ENCODE measurements around the gene AGBL5.

DNA sequence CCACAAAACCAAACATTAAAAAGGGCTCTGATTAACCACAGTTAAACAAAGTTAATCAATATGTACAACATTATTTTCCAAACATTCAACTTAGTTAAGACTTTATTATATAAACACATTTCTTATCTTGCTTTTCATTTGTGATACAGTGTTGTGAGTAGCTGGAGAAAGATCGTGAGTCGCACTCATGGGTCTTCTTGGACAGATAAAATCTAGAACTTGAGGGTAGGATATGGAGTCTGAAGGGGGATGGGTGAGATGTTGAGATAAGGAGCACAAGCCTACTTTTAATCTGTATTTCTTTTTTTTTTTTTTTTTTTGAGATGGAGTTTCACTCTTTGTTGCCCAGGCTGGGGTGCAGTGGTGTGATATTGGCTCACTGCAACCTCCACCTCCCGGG lies 41.3 kb upstream of the AGBL5 start:
- TF ChIP-seq, protein P1, sequence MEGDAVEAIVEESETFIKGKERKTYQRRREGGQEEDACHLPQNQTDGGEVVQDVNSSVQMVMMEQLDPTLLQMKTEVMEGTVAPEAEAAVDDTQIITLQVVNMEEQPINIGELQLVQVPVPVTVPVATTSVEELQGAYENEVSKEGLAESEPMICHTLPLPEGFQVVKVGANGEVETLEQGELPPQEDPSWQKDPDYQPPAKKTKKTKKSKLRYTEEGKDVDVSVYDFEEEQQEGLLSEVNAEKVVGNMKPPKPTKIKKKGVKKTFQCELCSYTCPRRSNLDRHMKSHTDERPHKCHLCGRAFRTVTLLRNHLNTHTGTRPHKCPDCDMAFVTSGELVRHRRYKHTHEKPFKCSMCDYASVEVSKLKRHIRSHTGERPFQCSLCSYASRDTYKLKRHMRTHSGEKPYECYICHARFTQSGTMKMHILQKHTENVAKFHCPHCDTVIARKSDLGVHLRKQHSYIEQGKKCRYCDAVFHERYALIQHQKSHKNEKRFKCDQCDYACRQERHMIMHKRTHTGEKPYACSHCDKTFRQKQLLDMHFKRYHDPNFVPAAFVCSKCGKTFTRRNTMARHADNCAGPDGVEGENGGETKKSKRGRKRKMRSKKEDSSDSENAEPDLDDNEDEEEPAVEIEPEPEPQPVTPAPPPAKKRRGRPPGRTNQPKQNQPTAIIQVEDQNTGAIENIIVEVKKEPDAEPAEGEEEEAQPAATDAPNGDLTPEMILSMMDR (IDR thresholded peaks at IDR 0.05 in 8 of 11, conservative IDR thresholded peaks at IDR 0.05 in 3 of 11), result no peak
- TF ChIP-seq POLR2AphosphoS5 (IDR thresholded peaks at IDR 0.05), result no peak

Data from spleen (tissue), 7 donors.